DND-41 (cell line): ENCODE measurements around the gene GPI.

Experiments
- CTCF ChIP-seq: IDR thresholded peaks from 2 replicates; pipeline ENCODE4 v1.5.1; 2012; ENCODE audit warnings: borderline replicate concordance, low read length, moderate library complexity, mild to moderate bottlenecking; ENCODE audit not compliant: poor library complexity, severe bottlenecking; ENCODE audit errors: extremely low read depth
- EZH2 ChIP-seq: IDR thresholded peaks from 3 replicates; pipeline ENCODE4 v1.6.1; 2012; ENCODE audit warnings: borderline replicate concordance, low read depth, mild to moderate bottlenecking, moderate library complexity, low read length, inconsistent platforms; ENCODE audit not compliant: severe bottlenecking

DNA sequence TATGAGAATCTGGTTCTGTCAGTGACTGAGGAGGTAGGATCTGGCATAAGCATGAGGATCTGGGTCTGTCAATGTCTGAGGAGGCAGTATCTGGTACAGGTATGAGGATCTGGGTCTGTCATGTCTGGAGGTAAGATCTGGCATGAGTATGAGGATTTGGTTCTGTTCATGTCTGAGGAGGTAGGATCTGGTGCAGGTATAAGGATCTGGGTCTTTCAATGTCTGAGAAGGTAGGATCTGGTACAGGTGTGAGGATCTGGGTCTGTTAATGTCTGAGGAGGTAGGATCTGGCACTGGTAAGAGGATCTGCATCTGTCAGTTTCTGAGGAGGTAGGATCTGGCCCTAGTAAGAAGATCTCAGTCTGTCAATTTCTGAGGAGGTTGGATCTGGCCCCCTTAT, 26.8 kb downstream of the GPI start:
- no peak for TF ChIP-seq CTCF
- no peak for TF ChIP-seq EZH2
